ENCODE results near the gene CARD19.

The CARD19 gene

DNA sequence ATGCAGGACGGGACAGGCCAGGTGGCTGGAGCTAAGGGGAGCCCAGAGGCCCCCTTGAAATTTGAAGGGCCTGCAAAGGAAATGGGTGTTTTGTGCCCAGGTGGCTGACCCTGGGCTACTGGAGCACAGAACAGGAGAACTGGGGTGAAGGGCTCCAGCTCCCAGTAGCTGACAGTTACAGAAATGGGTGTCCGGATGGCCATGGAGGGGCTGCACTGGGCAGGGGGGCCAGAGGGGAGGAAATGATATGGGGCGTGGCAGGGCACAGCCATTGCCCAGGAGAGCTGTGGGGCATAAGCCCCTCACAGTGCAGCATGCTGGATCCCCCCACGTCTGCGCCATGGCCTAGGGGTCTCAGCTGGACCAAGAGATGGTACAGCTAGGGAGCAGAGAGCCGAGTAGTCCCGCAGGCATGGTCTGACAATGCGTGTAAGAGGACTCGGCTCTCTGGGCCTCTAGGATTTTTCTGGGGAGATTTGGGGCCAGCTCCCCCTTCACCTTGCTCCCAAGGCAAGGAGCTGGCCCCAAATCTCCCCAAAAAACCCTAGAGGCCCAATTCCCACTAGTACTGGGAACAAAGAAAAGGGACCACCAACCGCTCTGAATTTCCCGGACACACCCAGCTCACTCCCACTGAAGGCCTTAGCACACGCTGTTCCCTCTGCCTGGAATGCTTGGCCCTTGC lies 7.9 kb upstream of the CARD19 start:
- Histone ChIP-seq H3K4me3 (ENCODE audit: insufficient read depth, low read depth, low read length, poor library complexity, severe bottlenecking) (no peak overlapping the region), H3K27me3 (replicated peaks; ENCODE audit: control insufficient read depth, insufficient read depth, low read length, poor library complexity, severe bottlenecking) (no peaks in the 10 kb centered on the region), H3K4me1 (ENCODE audit: control insufficient read depth, insufficient read depth, low read length, poor library complexity, severe bottlenecking) (peaks cover 16% of the 10 kb centered on the region), H3K9me3 (ENCODE audit: control insufficient read depth, low read length) (no peaks in the 10 kb centered on the region), H3K36me3 (ENCODE audit: control insufficient read depth, insufficient read depth, low read length) (peaks cover 39% of the 10 kb centered on the region), H3K27ac (ENCODE audit: insufficient read depth, low read length, poor library complexity, severe bottlenecking) (no peak overlapping the region)
- DNase-seq, result no peak

DNA sequence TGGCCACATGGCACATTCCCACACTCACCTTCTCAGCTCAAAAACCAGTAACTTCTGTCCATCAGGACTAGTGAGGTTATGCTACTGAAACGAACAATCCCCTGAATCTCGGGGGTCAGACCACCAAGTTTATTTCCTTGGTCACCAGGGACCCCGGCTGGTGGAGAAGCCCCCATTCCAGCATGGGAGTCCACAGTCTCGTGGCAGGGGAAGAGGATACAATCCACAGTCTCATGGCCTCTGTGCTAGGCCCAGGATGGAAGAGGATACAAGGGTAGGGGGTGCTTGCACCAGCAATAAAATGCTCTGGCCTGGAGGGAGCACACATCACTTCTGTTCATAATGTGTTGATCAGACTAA lies 7.4 kb upstream of the CARD19 start:
- DNase-seq, result no peak
- Histone ChIP-seq H3K36me3 (ENCODE audit: control insufficient read depth, insufficient read depth, low read length) (peaks cover 39% of the 10 kb centered on the region), H3K27me3 (replicated peaks; ENCODE audit: control insufficient read depth, insufficient read depth, low read length, poor library complexity, severe bottlenecking) (no peaks in the 10 kb centered on the region)

DNA sequence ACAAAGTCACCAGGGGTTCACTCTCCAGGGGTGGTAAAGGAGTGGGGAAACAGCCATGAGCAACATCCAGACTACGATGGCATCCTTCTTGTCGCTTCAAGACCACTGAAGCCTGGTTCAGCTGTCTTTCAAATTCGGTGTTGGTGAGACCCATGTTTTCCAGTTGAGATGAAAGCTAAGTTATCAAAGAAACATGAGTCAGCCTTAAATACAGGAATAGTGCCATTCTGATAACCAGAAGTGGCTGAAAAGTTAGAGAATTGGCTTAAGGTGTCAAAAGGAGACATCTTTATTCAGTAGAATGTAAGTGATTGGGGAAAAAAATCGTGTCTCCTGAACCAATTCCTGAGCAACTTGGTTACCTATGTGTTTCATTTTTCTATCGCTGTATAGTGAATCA lies 7.0 kb upstream of the CARD19 start:
- no peak for DNase-seq
- H3K27me3 ChIP-seq (replicated peaks; ENCODE audit: control insufficient read depth, insufficient read depth, low read length, poor library complexity, severe bottlenecking), result no peaks in the 10 kb centered on the region
- no peak overlapping the region for H3K4me3 ChIP-seq (ENCODE audit: insufficient read depth, low read depth, low read length, poor library complexity, severe bottlenecking)
- peak overlapping the region; percentile 12 for H3K27ac ChIP-seq (ENCODE audit: insufficient read depth, low read length, poor library complexity, severe bottlenecking)
- H3K9me3 ChIP-seq (ENCODE audit: control insufficient read depth, low read length), result no peaks in the 10 kb centered on the region
- H3K36me3 ChIP-seq (ENCODE audit: control insufficient read depth, insufficient read depth, low read length), result peaks cover 35% of the 10 kb centered on the region
- H3K4me1 ChIP-seq (ENCODE audit: control insufficient read depth, insufficient read depth, low read length, poor library complexity, severe bottlenecking), result peaks cover 18% of the 10 kb centered on the region

More for the DNA sequence above, 7.4 kb upstream of the CARD19 start:
- Histone ChIP-seq H3K4me3 (ENCODE audit: insufficient read depth, low read depth, low read length, poor library complexity, severe bottlenecking) (no peak overlapping the region), H3K9me3 (ENCODE audit: control insufficient read depth, low read length) (no peaks in the 10 kb centered on the region), H3K4me1 (ENCODE audit: control insufficient read depth, insufficient read depth, low read length, poor library complexity, severe bottlenecking) (peaks cover 16% of the 10 kb centered on the region), H3K27ac (ENCODE audit: insufficient read depth, low read length, poor library complexity, severe bottlenecking) (peak overlapping the region; percentile 12)

DNA sequence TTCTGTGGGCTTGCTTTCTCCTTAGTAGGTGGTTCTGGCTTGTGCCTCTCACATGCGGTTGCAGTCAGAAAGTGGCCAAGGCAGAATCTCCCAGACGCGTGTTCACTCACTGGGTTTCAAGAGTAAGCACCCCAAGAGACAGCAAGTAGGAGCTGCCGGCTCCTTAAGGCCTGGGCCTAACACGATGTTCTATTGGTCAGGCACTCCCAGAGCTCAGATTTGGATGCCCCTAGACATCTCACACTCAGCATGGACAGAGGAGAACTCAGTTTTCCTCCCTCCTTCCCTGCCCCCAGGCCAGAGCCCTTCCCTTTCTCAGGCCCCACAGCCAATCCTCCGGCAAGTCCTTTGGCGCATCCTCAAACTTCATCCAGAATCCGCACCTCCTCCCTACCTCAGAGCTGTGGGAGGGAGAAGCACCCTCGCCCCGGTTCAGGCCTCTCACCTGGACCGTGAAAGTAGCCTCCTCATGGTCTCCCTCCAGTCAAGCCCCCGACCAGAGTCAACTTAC lies 6.5 kb upstream of the CARD19 start:
- peaks cover 30% of the 10 kb centered on the region for H3K36me3 ChIP-seq (ENCODE audit: control insufficient read depth, insufficient read depth, low read length)
- no peaks in the 10 kb centered on the region for H3K9me3 ChIP-seq (ENCODE audit: control insufficient read depth, low read length)
- peaks cover 23% of the 10 kb centered on the region for H3K4me1 ChIP-seq (ENCODE audit: control insufficient read depth, insufficient read depth, low read length, poor library complexity, severe bottlenecking)
- no peaks in the 10 kb centered on the region for H3K27me3 ChIP-seq (replicated peaks; ENCODE audit: control insufficient read depth, insufficient read depth, low read length, poor library complexity, severe bottlenecking)
- H3K27ac ChIP-seq (ENCODE audit: insufficient read depth, low read length, poor library complexity, severe bottlenecking), result no peak overlapping the region
- no peak overlapping the region for H3K4me3 ChIP-seq (ENCODE audit: insufficient read depth, low read depth, low read length, poor library complexity, severe bottlenecking)
- DNase-seq, result no peak

DNA sequence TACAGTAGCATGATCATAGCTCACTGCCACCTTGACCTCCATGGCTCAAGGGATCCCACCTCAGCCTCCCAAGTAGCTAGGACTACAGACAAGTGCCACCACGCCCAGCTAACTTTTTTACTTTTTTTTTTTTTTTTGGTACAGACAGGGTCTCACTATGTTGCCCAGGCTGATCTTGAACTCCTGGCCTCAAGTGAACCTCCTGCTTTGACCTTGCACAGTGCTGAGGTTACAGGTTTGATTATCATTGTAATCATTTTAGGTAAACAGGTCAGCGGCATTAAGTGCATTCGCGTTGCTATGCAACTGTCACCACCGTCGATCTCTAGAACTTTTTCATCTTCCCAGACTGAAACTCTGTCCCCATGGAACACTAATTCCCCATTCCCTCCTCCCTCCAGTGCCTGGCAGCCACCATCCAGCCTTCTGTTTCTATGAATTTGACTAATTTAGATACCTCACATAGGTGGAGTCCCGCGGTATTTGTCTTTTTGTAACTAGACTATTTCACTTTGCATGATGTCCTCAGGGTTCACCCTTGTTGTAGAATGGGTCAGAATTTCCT lies 5.8 kb upstream of the CARD19 start:
- Histone ChIP-seq H3K9me3 (ENCODE audit: control insufficient read depth, low read length) (no peaks in the 10 kb centered on the region), H3K27me3 (replicated peaks; ENCODE audit: control insufficient read depth, insufficient read depth, low read length, poor library complexity, severe bottlenecking) (no peaks in the 10 kb centered on the region), H3K4me3 (ENCODE audit: insufficient read depth, low read depth, low read length, poor library complexity, severe bottlenecking) (no peak overlapping the region), H3K36me3 (ENCODE audit: control insufficient read depth, insufficient read depth, low read length) (peaks cover 24% of the 10 kb centered on the region), H3K4me1 (ENCODE audit: control insufficient read depth, insufficient read depth, low read length, poor library complexity, severe bottlenecking) (peaks cover 29% of the 10 kb centered on the region), H3K27ac (ENCODE audit: insufficient read depth, low read length, poor library complexity, severe bottlenecking) (peak overlapping the region; percentile 1)
- no peak for DNase-seq

DNA sequence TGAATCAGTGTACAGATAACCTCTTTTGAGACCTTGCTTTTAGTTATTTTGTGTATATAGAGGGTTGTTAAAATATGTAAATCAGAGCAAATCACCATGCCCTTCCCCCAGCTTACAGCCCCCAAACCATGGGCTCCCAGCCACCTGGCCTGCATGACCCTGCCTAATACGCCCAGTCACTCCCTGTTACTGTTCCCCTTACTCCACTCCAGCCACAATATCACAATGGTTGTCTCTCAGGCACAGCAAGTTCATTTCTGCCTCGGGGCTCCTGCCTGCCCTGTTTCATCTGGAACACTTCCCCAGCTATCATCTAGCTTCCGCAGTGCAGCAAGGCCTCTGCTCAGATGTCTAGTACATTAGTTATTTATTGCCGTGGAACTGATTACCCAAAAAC lies 5.0 kb upstream of the CARD19 start:
- Histone ChIP-seq H3K4me1 (ENCODE audit: control insufficient read depth, insufficient read depth, low read length, poor library complexity, severe bottlenecking) (peaks cover 30% of the 10 kb centered on the region), H3K9me3 (ENCODE audit: control insufficient read depth, low read length) (no peaks in the 10 kb centered on the region), H3K36me3 (ENCODE audit: control insufficient read depth, insufficient read depth, low read length) (peaks cover 15% of the 10 kb centered on the region), H3K27me3 (replicated peaks; ENCODE audit: control insufficient read depth, insufficient read depth, low read length, poor library complexity, severe bottlenecking) (no peaks in the 10 kb centered on the region), H3K4me3 (ENCODE audit: insufficient read depth, low read depth, low read length, poor library complexity, severe bottlenecking) (no peak overlapping the region), H3K27ac (ENCODE audit: insufficient read depth, low read length, poor library complexity, severe bottlenecking) (no peak overlapping the region)
- DNase-seq, result no peak

DNA sequence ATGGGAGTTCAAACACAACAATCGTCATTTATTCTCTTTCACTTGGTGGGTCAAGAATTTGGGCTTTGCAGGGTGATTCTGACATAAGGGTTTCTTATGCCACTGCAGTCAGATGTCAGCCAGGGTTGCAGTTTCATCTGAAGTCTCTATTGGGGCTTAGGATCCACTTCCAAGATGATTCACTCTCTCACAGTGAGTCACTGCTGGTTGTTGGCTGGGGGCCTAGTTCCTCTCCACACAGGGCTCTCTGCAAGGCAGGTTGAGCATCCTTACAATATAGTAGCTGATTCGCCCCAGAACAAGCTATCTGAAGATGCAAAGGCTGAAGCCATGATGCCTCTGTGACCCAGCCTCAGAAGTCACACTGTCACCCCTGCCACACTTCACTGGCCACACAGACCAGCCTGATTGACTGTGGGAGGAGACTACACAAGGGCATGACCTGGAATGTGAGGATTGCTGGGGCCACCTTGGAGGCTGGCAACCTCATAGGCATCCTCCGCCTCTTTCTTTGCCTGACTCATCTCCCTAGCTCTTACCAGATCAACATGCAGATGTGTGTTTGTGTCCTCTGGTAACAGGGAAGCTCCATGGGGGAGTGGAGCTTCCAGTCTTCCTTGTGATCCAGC lies 4.5 kb upstream of the CARD19 start:
- Histone ChIP-seq H3K4me3 (ENCODE audit: insufficient read depth, low read depth, low read length, poor library complexity, severe bottlenecking) (no peak overlapping the region), H3K4me1 (ENCODE audit: control insufficient read depth, insufficient read depth, low read length, poor library complexity, severe bottlenecking) (peaks cover 30% of the 10 kb centered on the region), H3K9me3 (ENCODE audit: control insufficient read depth, low read length) (no peaks in the 10 kb centered on the region), H3K27me3 (replicated peaks; ENCODE audit: control insufficient read depth, insufficient read depth, low read length, poor library complexity, severe bottlenecking) (no peaks in the 10 kb centered on the region), H3K27ac (ENCODE audit: insufficient read depth, low read length, poor library complexity, severe bottlenecking) (no peak overlapping the region), H3K36me3 (ENCODE audit: control insufficient read depth, insufficient read depth, low read length) (peaks cover 11% of the 10 kb centered on the region)
- DNase-seq, result no peak

DNA sequence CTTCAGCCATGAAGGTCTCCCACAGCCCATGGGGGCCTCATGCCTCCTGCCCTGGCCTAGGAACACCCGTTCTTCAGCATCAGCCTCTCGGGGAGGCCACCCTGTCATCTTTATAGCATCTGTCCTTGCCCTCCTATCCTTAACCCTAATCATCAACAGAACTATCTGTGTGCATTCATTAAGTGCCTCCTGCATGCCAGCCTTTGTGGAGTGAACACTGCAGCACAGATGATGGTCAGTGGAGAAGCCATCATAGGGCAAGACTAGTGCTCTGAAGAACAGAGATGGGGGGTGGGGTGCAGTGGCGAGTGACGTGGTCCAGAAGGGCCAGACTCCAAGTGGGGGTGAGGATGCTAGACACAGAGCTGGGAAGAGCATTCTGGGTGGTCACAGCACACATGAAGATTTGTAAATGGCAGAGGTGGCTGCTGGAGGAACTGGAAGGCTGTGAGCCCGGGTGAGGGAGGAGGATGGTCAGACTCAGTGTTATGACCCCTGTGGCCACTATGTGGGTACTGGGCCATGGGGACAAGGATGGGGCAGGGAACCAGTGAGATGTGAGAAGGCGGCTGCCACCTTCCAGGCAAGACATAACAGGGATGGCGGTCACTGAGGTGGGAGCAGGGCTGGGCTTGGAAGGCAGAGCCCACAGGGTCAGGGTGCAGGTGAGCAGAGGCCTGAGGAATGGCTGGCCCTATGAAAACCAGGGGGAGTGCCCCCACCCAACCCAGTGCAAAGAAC lies 3.6 kb upstream of the CARD19 start:
- peak overlapping the region; percentile 51 for H3K27ac ChIP-seq (ENCODE audit: insufficient read depth, low read length, poor library complexity, severe bottlenecking)
- H3K4me1 ChIP-seq (ENCODE audit: control insufficient read depth, insufficient read depth, low read length, poor library complexity, severe bottlenecking), result peaks cover 36% of the 10 kb centered on the region
- peaks cover 5% of the 10 kb centered on the region for H3K36me3 ChIP-seq (ENCODE audit: control insufficient read depth, insufficient read depth, low read length)
- H3K4me3 ChIP-seq (ENCODE audit: insufficient read depth, low read depth, low read length, poor library complexity, severe bottlenecking), result no peak overlapping the region
- no peak for DNase-seq
- H3K9me3 ChIP-seq (ENCODE audit: control insufficient read depth, low read length), result no peaks in the 10 kb centered on the region
- no peaks in the 10 kb centered on the region for H3K27me3 ChIP-seq (replicated peaks; ENCODE audit: control insufficient read depth, insufficient read depth, low read length, poor library complexity, severe bottlenecking)

DNA sequence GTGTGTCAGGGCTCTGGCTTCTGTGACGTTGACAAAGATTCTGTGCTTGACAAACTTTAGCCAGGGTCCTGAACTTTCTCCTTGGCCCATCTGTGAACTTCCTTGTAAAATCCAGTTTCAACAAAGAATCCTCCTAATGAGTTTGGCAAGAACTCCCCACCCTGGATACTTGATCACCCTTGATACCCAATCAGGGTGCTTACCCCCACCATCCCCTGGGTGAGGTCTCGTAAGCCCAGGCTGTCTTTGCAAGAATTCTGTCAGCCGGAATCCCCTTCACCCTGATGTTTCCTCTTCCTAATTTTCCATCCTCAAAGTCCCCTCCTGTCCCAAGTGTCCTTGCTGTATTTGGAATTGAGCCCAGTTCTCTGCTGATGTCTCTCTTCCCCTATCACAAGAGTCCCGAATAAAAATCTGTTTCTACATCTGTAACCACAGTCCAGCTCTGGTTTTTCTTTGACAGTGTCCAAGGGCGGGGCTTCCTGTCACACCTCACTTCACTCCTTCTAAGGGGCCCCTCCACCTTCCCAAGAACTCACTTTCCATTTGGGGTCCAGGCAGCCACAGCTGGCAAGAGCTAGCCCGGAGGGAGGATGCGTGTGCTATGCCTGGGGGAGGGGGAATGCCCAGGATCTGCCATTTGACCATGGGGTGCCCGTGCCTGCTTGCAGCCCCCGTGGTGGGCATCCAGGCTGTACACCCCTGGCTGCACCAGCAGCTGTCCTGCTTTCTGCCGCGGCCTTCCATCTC lies 2.7 kb upstream of the CARD19 start:
- no peaks in the 10 kb centered on the region for H3K27me3 ChIP-seq (replicated peaks; ENCODE audit: control insufficient read depth, insufficient read depth, low read length, poor library complexity, severe bottlenecking)
- peak overlapping the region; percentile 18 for H3K4me3 ChIP-seq (ENCODE audit: insufficient read depth, low read depth, low read length, poor library complexity, severe bottlenecking)
- H3K9me3 ChIP-seq (ENCODE audit: control insufficient read depth, low read length), result no peaks in the 10 kb centered on the region
- DNase-seq, result no peak
- no peaks in the 10 kb centered on the region for H3K36me3 ChIP-seq (ENCODE audit: control insufficient read depth, insufficient read depth, low read length)
- peaks cover 45% of the 10 kb centered on the region for H3K4me1 ChIP-seq (ENCODE audit: control insufficient read depth, insufficient read depth, low read length, poor library complexity, severe bottlenecking)
- peak overlapping the region; percentile 51 for H3K27ac ChIP-seq (ENCODE audit: insufficient read depth, low read length, poor library complexity, severe bottlenecking)

Measured in effector memory CD4-positive, alpha-beta T cell (primary cell).